Transverse colon (tissue), 3 donors: ENCODE measurements around the gene GRIN2A.

ENCODE experiments used
- CTCF ChIP-seq, 5 experiments: fragments of 200-600 bp in 3 of 5; fragments of 450-650 bp in 2 of 5; sonication (generic) in 3 of 5; IDR thresholded peaks; 1 replicate in 2 of 5; 2 replicates in 3 of 5; pipeline ENCODE4 v1.5.1; 2016 to 2017; ENCODE audit warnings: antibody characterized with exemption in 5 of 5, inconsistent platforms in 3 of 5, mild to moderate bottlenecking in 2 of 5, moderate library complexity in 1 of 5
- EP300 ChIP-seq: sonication (generic); formaldehyde crosslinking; IDR thresholded peaks from one replicate; pipeline ENCODE4 v1.6.1; 2017; ENCODE audit warnings: antibody characterized with exemption, low read depth
- POLR2A ChIP-seq: fragments of 450-650 bp; IDR thresholded peaks from one replicate; pipeline ENCODE4 v1.6.1; 2016; ENCODE audit warnings: antibody characterized with exemption, mild to moderate bottlenecking, moderate library complexity

- TF ChIP-seq CTCF (IDR thresholded peaks at IDR 0.05) = no peak
- TF ChIP-seq EP300 = no peak
- TF ChIP-seq POLR2A = no peak
Observed at GRCh38 chr16:10121897-10122425, 60.3 kb downstream of the GRIN2A start.
